Lower leg skin (tissue), 4 donors: ENCODE measurements around the gene SHROOM2. TPM values are rescaled to one million over a fixed set of nuclear protein-coding genes. Genes with fewer than 3 reads are reported as not detected.

Source experiments
- DNase-seq, 2 donors: peaks; one replicate each; pipeline ENCODE4 v3.0.0-alpha.2; 2019; ENCODE audit warnings: low spot score in 2 of 2
- H3K4me3 ChIP-seq: fragments of 200-600 bp; sonication (generic); 2 replicates; pipeline ENCODE4 v1.5.1; 2017; ENCODE audit warnings: mild to moderate bottlenecking, low read depth; ENCODE audit not compliant: poor library complexity, severe bottlenecking
- POLR2A ChIP-seq, 2 donors: fragments of 450-650 bp; IDR thresholded peaks; one replicate each; pipeline ENCODE4 v1.6.1; 2016 to 2017; ENCODE audit warnings: antibody characterized with exemption in 2 of 2, mild to moderate bottlenecking in 1 of 2, moderate library complexity in 1 of 2
- WGBS, 2 donors: methylation state at CpG; one replicate each; pipeline ENCODE4 v1.1.5; 2018; 5-methylcytosine and 5-hydroxymethylcytosine counted together
- intact Hi-C: fragments of 100-400 bp; cut with DNase I; formaldehyde crosslinking; loops from one replicate; pipeline ENCODE4 v1.15.0; 2023; ENCODE audit warnings: low total_unique reads
- total RNA-seq, 4 donors: library from RNA; depleted of rRNA; stranded (reverse); fragments of >200 nt; gene quantifications; one replicate each; pipeline ENCODE4 v1.1.0, GENCODE V29; 2016
- TF ChIP-seq, protein P1 (sequence below), 3 donors: fragments of 450-650 bp; IDR thresholded peaks; one replicate each; pipeline ENCODE4 v1.5.1; 2016; ENCODE audit warnings: antibody characterized with exemption in 3 of 3, mild to moderate bottlenecking in 3 of 3, moderate library complexity in 2 of 3

SHROOM2 gene
- total RNA-seq, 4 donors from 2014 or later: 7.4 to 9.6 (median 8.6) TPM

DNA sequence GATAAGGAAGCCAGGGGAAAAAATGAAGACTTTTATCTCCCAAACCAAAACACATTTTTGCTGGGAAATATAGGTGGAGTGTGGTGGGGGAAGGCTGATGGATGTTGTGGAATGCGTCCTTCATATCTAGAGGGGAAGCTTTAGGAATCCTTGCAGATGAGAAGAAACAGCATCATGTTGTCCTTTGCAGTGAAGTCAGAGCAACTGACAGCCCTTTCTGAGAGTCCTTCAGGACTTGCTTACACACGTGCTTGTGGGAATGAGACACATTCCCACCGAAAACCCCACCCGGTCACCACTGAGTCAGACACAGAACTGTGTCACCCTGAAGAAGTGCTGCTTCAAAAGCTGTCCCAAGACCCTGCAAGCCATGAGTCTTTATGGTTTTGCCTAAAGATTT is 81.5 kb downstream of the SHROOM2 start:
- TF ChIP-seq, protein P1, sequence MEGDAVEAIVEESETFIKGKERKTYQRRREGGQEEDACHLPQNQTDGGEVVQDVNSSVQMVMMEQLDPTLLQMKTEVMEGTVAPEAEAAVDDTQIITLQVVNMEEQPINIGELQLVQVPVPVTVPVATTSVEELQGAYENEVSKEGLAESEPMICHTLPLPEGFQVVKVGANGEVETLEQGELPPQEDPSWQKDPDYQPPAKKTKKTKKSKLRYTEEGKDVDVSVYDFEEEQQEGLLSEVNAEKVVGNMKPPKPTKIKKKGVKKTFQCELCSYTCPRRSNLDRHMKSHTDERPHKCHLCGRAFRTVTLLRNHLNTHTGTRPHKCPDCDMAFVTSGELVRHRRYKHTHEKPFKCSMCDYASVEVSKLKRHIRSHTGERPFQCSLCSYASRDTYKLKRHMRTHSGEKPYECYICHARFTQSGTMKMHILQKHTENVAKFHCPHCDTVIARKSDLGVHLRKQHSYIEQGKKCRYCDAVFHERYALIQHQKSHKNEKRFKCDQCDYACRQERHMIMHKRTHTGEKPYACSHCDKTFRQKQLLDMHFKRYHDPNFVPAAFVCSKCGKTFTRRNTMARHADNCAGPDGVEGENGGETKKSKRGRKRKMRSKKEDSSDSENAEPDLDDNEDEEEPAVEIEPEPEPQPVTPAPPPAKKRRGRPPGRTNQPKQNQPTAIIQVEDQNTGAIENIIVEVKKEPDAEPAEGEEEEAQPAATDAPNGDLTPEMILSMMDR (IDR thresholded peaks at IDR 0.05): no peak
- no peak for TF ChIP-seq POLR2A (IDR thresholded peaks at IDR 0.05)
- 52 to 66% methylated on average over 4 of the region's 4 CpGs for WGBS, 2 donors

DNA sequence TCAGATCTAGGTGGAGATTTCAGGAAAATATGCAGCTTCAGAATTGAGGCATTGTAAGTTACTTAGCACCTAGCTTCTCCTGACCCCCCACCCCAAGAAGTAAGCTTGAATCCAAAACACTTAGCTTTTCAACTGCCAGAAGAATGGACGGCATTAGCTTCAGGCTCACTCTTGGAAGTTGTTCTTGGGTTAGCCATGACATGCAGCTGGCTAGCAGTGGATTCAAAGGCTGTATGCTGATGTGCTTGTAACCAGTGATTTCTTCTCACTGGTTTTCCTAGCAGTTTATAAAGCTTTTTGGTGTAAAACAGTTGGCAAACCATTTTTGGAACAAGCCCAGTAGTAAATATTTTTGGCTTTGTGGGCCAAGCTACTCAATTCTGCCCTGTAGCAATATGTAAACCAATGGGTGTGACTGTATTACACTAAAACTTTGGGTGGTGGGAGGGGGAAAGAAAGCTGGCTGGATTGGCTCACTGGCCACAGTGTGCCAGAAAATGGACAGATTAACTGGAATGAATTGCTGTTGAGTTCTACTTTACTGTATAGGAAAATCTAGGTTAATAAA is 85.6 kb downstream of the SHROOM2 start:
- intact Hi-C loops: no loop called here
- 50% methylated on average over 1 of the region's 1 CpG for WGBS, 2 donors
- H3K4me3 ChIP-seq: no peak overlapping the region
- TF ChIP-seq, protein P1 (IDR thresholded peaks at IDR 0.05): no peak
- TF ChIP-seq POLR2A (IDR thresholded peaks at IDR 0.05): no peak
- no peak for DNase-seq

More for the DNA sequence above, 81.5 kb downstream of the SHROOM2 start:
- no peak overlapping the region for H3K4me3 ChIP-seq
- intact Hi-C loops: no loop called here
- no peak for DNase-seq

DNA sequence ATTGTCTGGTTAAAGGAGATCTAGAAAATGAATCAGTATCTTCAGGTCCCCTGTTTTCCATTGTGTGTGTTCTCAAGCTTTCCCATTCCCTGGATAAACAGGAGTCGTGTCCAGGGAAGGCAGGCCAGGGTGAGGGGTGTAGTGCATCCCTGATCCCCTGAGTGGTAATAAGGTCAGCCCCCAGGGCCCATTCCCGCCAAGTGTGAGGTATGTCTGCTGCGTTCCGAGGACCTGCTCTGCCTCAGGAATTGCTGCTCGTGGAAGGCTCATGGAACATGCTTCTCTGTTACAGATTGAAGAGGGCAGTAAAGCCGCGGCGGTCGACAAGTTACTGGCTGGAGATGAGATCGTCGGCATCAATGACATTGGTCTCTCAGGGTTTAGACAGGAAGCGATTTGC is 87.1 kb downstream of the SHROOM2 start:
- 90 to 91% methylated on average over 2 to 12 of the region's 12 CpGs for WGBS, 2 donors
- no peak overlapping the region for H3K4me3 ChIP-seq
- TF ChIP-seq, protein P1 (IDR thresholded peaks at IDR 0.05): no peak
- no peak for TF ChIP-seq POLR2A (IDR thresholded peaks at IDR 0.05)
- intact Hi-C loops: no loop called here
- no peak for DNase-seq

DNA sequence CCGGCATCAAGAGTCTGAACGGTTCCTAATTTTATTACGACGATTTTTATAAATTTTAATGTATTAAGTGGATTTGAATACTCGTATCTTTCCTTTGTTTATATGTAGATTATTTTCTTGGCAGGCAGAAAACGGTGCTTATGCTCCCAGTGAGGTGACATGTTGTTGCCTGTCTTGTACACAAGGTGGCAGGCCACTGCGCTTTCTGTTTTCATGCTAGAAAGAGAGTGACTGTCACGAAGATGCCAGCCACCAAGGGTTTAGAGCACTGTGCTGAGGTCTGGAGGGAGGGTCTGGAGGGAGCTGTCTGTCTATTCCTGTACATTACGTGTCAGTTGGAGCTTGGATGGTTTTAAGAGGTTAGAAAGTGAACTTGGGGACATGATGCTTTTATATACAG is 87.7 kb downstream of the SHROOM2 start:
- intact Hi-C loops: no loop called here
- H3K4me3 ChIP-seq: no peak overlapping the region
- 48 to 60% methylated on average over 9 of the region's 9 CpGs for WGBS, 2 donors
- DNase-seq: peak in 1 of 2 donors; percentile 22
- TF ChIP-seq POLR2A (IDR thresholded peaks at IDR 0.05): no peak
- TF ChIP-seq, protein P1 (IDR thresholded peaks at IDR 0.05): no peak

DNA sequence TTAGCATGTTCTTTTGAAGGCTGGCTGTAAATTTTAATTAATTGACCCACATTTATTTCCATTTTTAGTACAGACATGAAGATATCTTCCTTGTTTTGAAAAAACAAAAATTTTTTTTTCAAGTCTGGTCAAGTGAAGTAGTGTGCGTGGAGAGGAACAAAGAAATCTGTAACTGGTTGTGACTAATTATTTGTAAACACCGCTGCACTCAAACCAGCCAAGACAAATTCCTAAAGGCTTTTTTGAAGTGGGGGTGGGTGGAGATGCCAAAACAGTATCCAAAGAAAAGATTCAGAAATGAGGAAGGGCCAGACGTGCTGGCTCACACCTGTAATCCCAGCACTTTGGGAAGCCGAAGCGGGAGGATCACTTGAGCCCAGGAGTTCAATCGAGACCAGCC is 88.3 kb downstream of the SHROOM2 start:
- TF ChIP-seq POLR2A (IDR thresholded peaks at IDR 0.05): no peak
- 53 to 59% methylated on average over 6 of the region's 6 CpGs for WGBS, 2 donors
- intact Hi-C loops: no loop called here
- H3K4me3 ChIP-seq: no peak overlapping the region
- DNase-seq: no peak

DNA sequence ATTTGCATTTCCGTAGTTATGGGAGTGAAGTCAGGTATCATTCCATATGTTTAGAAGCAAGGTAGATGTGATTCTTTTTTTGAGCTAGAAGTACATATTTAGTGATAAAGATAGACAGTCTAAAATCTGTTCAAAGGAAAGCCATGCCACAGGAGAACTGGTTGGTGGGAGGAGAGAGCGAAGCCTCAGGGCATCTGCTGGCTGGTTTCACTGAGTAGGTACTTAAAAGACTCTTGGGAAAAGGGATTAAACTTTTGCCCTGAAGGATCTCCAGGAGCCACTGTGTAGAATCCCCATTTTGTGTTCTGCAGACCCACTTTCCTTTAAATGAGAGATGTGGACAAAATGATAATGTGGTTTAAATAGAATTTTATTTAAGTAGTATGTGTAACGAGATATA is 89.6 kb downstream of the SHROOM2 start:
- no peak for TF ChIP-seq POLR2A (IDR thresholded peaks at IDR 0.05)
- TF ChIP-seq, protein P1 (IDR thresholded peaks at IDR 0.05): no peak
- intact Hi-C loops: no loop called here
- 61 to 62% methylated on average over 3 of the region's 3 CpGs for WGBS, 2 donors
- no peak for DNase-seq
- no peak overlapping the region for H3K4me3 ChIP-seq
